ENCODE measurements around the gene ERVFRD-1. TPM values are rescaled to one million over a fixed set of nuclear protein-coding genes. Genes with fewer than 3 reads are reported as not detected.
"Not testable (repeated sequence)": the region's sequence is repeated elsewhere in the genome, so short reads cannot be mapped to it uniquely, and the experiment has no call there.

Gene ERVFRD-1
- polyA plus RNA-seq, 3 donors, result 0.05 to 0.06 TPM; not detected in 1

- no peak overlapping the region for H2AFZ ChIP-seq (ENCODE audit: insufficient read depth, low read depth, low read length, poor library complexity, severe bottlenecking)
- no peaks in the 10 kb centered on the region for H3K27me3 ChIP-seq (ENCODE audit: control insufficient read depth in 2 of 2, insufficient read depth in 2 of 2, low read length in 2 of 2)
- H3K9ac ChIP-seq (ENCODE audit: insufficient read depth, low read length, poor library complexity, severe bottlenecking), result no peak overlapping the region
- no peaks in the 10 kb centered on the region for H3K9me3 ChIP-seq (replicated peaks in 1 of 2; ENCODE audit: control insufficient read depth in 1 of 2, insufficient read depth in 1 of 2, low read length in 2 of 2)
- no peaks in the 10 kb centered on the region for H3K36me3 ChIP-seq (replicated peaks in 1 of 2; ENCODE audit: control insufficient read depth in 1 of 2, insufficient read depth in 2 of 2, low read length in 2 of 2)
- intact Hi-C loops (cut with micrococcal nuclease), result loop anchor here in 1 of 2 donors (5.0 kb wide), 1 partner anchor 53 kb away; no protein-coding TSS in a partner anchor
- no peak overlapping the region for H3K4me2 ChIP-seq (replicated peaks; ENCODE audit: extremely low read depth, low read length, poor library complexity, severe bottlenecking)
- peaks cover 6% of the 10 kb centered on the region for H3K79me2 ChIP-seq (ENCODE audit: insufficient read depth, low read length)
- no peaks in the 10 kb centered on the region for H4K20me1 ChIP-seq (ENCODE audit: insufficient read depth, low read length)
- H3K36me3 Mint-ChIP-seq, result no peaks in the 10 kb centered on the region
- peaks cover 0 to 8% (median 0%) of the 10 kb centered on the region in 7 donors for H3K9me3 Mint-ChIP-seq
- TF ChIP-seq CTCF (IDR thresholded peaks at IDR 0.05), result no peak
- no peak overlapping the region for H3K27ac Mint-ChIP-seq
- H3K27me3 Mint-ChIP-seq (ENCODE audit: low read depth in 3 of 3), result peaks cover 1 to 4% (median 2%) of the 10 kb centered on the region in 3 donors
- H3K27ac ChIP-seq (ENCODE audit: low read depth in 1 of 2, low read length in 2 of 2), result no peak overlapping the region
- H3K4me3 ChIP-seq (replicated peaks in 1 of 3; ENCODE audit: low read depth in 2 of 3, low read length in 3 of 3), result no peak overlapping the region
- no CpG with 5 or more reads among the region's 1 CpG for WGBS (ENCODE audit: insufficient coverage)
- H3K4me1 ChIP-seq (ENCODE audit: control insufficient read depth in 1 of 2, insufficient read depth in 2 of 2, low read length in 2 of 2), result peaks cover 13 to 14% of the 10 kb centered on the region in 2 donors
- no peak overlapping the region for H3K4me3 Mint-ChIP-seq
- H3K4me1 Mint-ChIP-seq, result peaks cover 14% of the 10 kb centered on the region
- DNase-seq, result no peak
Measured at GRCh38 chr6:11089695-11090094, 21.8 kb downstream of the ERVFRD-1 start.

- H3K4me1 Mint-ChIP-seq; DNase-seq; intact Hi-C loops (cut with micrococcal nuclease); H2AFZ ChIP-seq (ENCODE audit: insufficient read depth, low read depth, low read length, poor library complexity, severe bottlenecking); H3K9me3 ChIP-seq (replicated peaks in 1 of 2; ENCODE audit: control insufficient read depth in 1 of 2, insufficient read depth in 1 of 2, low read length in 2 of 2); H3K4me2 ChIP-seq (replicated peaks; ENCODE audit: extremely low read depth, low read length, poor library complexity, severe bottlenecking); H4K20me1 ChIP-seq (ENCODE audit: insufficient read depth, low read length); H3K27ac Mint-ChIP-seq; H3K27me3 Mint-ChIP-seq (ENCODE audit: low read depth in 3 of 3); H3K36me3 ChIP-seq (replicated peaks in 1 of 2; ENCODE audit: control insufficient read depth in 1 of 2, insufficient read depth in 2 of 2, low read length in 2 of 2); H3K27me3 ChIP-seq (ENCODE audit: control insufficient read depth in 2 of 2, insufficient read depth in 2 of 2, low read length in 2 of 2); H3K27ac ChIP-seq (ENCODE audit: low read depth in 1 of 2, low read length in 2 of 2); H3K4me3 ChIP-seq (replicated peaks in 1 of 3; ENCODE audit: low read depth in 2 of 3, low read length in 3 of 3); H3K9me3 Mint-ChIP-seq; H3K36me3 Mint-ChIP-seq; H3K79me2 ChIP-seq (ENCODE audit: insufficient read depth, low read length); H3K4me1 ChIP-seq (ENCODE audit: control insufficient read depth in 1 of 2, insufficient read depth in 2 of 2, low read length in 2 of 2); H3K9ac ChIP-seq (ENCODE audit: insufficient read depth, low read length, poor library complexity, severe bottlenecking); H3K4me3 Mint-ChIP-seq: not testable (repeated sequence)
- 88% methylated on average over 37 of the region's 47 CpGs for WGBS (ENCODE audit: insufficient coverage)
Measured at GRCh38 chr6:11087141-11087812, 24.2 kb downstream of the ERVFRD-1 start.

Measured in CD14-positive monocyte (primary cell).